GM08714 (cell line): Measurements from ENCODE around the gene DBF4B.
"Not testable (repeated sequence)": the region's sequence is repeated elsewhere in the genome, so short reads cannot be mapped to it uniquely, and the experiment has no call there.

Source experiments
- H3K4me3 ChIP-seq: fragments of 200-500 bp; sonication (Bioruptor generic); 2 replicates; pipeline ENCODE4 v1.5.1; 2014; ENCODE audit warnings: mild to moderate bottlenecking, low read length, inconsistent platforms
- ZNF274 ChIP-seq: IDR thresholded peaks from 2 replicates; pipeline ENCODE4 v1.6.1; 2012; ENCODE audit warnings: mild to moderate bottlenecking, low read depth, low read length

Gene DBF4B

GRCh38 chr17:44693609-44694008 lies 14.9 kb upstream of the DBF4B start:
- no peak overlapping the region for H3K4me3 ChIP-seq
- TF ChIP-seq ZNF274, result no peak

- not testable (repeated sequence) for H3K4me3 ChIP-seq
Measured at GRCh38 chr17:44700288-44700687, 8.2 kb upstream of the DBF4B start.

- TF ChIP-seq ZNF274, result no peak
- peak overlapping the region; percentile 92 for H3K4me3 ChIP-seq
Measured at GRCh38 chr17:44707755-44708400, 587 bp upstream of the DBF4B start.

- H3K4me3 ChIP-seq, result no peak overlapping the region
- no peak for TF ChIP-seq ZNF274
Measured at GRCh38 chr17:44719444-44719843, 11.0 kb downstream of the DBF4B start.

GRCh38 chr17:44722254-44722653 lies 13.8 kb downstream of the DBF4B start:
- no peak overlapping the region for H3K4me3 ChIP-seq
- TF ChIP-seq ZNF274, result no peak

GRCh38 chr17:44726121-44726520 lies 17.7 kb downstream of the DBF4B start:
- H3K4me3 ChIP-seq, result not testable (repeated sequence)

- TF ChIP-seq ZNF274, result no peak
- H3K4me3 ChIP-seq, result no peak overlapping the region
Measured at GRCh38 chr17:44733753-44734152, 25.3 kb downstream of the DBF4B start.

GRCh38 chr17:44734272-44734671 lies 25.8 kb downstream of the DBF4B start:
- H3K4me3 ChIP-seq, result no peak overlapping the region
- TF ChIP-seq ZNF274, result no peak

GRCh38 chr17:44736551-44737240 lies 28.2 kb downstream of the DBF4B start:
- no peak overlapping the region for H3K4me3 ChIP-seq
- no peak for TF ChIP-seq ZNF274

- no peak overlapping the region for H3K4me3 ChIP-seq
- no peak for TF ChIP-seq ZNF274
Measured at GRCh38 chr17:44738214-44738906, 29.9 kb downstream of the DBF4B start.

- no peak for TF ChIP-seq ZNF274
Measured at GRCh38 chr17:44741316-44741715, 32.9 kb downstream of the DBF4B start.

GRCh38 chr17:44745301-44745700 lies 36.8 kb downstream of the DBF4B start:
- no peak for TF ChIP-seq ZNF274
- H3K4me3 ChIP-seq, result no peak overlapping the region

More at GRCh38 chr17:44741316-44741715, 32.9 kb downstream of the DBF4B start:
- no peak overlapping the region for H3K4me3 ChIP-seq

- H3K4me3 ChIP-seq, result not testable (repeated sequence)
Measured at GRCh38 chr17:44745738-44746137, 37.3 kb downstream of the DBF4B start.

- TF ChIP-seq ZNF274, result no peak
Measured at GRCh38 chr17:44747566-44747965, 39.1 kb downstream of the DBF4B start.

GRCh38 chr17:44749076-44749979 lies 40.9 kb downstream of the DBF4B start:
- no peak for TF ChIP-seq ZNF274
- no peak overlapping the region for H3K4me3 ChIP-seq

More at GRCh38 chr17:44747566-44747965, 39.1 kb downstream of the DBF4B start:
- H3K4me3 ChIP-seq, result no peak overlapping the region
